Adrenal gland (tissue), 5 donors: ENCODE measurements around the gene HYCC1.

Source experiments
- CTCF ChIP-seq, 6 experiments: fragments of 450-650 bp in 4 of 6; fragments of 200-600 bp in 2 of 6; sonication (generic) in 1 of 6; IDR thresholded peaks; 1 replicate in 5 of 6; 2 replicates in 1 of 6; pipeline versions ENCODE4 v1.5.1 to v1.8.0; 2016 to 2021; ENCODE audit warnings: antibody characterized with exemption in 6 of 6, mild to moderate bottlenecking in 2 of 6, moderate library complexity in 1 of 6
- POLR2A ChIP-seq, 2 donors: fragments of 450-650 bp; IDR thresholded peaks; one replicate each; pipeline ENCODE4 v1.6.1; 2017; ENCODE audit warnings: antibody characterized with exemption in 2 of 2, mild to moderate bottlenecking in 2 of 2, moderate library complexity in 1 of 2
- donor health status: DM: no; HTN: no; CAD: no.

DNA sequence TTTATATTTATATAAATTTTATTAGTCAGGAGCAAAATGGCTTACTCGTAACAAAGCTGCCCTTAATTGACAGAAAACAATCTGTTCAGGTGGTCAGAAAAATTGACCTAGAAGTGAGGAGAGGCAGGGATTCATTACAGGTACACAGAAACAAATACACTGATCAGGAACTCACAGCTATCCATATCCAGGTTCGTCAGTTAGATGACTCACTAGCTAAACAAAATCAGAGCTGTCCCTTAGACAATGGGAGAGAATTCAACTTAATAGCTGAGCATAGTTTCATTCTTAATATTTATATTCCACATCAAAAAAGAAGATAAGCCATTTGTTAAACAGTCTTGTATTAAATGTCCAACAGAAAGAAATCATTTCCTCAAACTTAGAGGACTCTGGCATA is 41.7 kb downstream of the HYCC1 start:
- no peak for TF ChIP-seq CTCF (IDR thresholded peaks at IDR 0.05)
- TF ChIP-seq POLR2A (IDR thresholded peaks at IDR 0.05) = no peak
